ENCODE results near the gene NDUFAF2.
"Not testable (repeated sequence)": the region's sequence is repeated elsewhere in the genome, so short reads cannot be mapped to it uniquely, and the experiment has no call there.

Gene NDUFAF2

GRCh38 chr5:60993425-60993824 is 48.4 kb downstream of the NDUFAF2 start:
- no peak for DNase-seq (ENCODE audit: low read depth in 2 of 2)

GRCh38 chr5:60993875-60994571 is 49.0 kb downstream of the NDUFAF2 start:
- no peak for DNase-seq (ENCODE audit: low read depth in 2 of 2)

GRCh38 chr5:60996368-60996767 is 51.4 kb downstream of the NDUFAF2 start:
- no peak for DNase-seq (ENCODE audit: low read depth in 2 of 2)

GRCh38 chr5:60997721-60998120 is 52.7 kb downstream of the NDUFAF2 start:
- no peak for DNase-seq (ENCODE audit: low read depth in 2 of 2)

- no peak for DNase-seq (ENCODE audit: low read depth in 2 of 2)
Measured at GRCh38 chr5:61000887-61001286, 55.9 kb downstream of the NDUFAF2 start.

GRCh38 chr5:61001647-61002046 is 56.6 kb downstream of the NDUFAF2 start:
- DNase-seq (ENCODE audit: low read depth in 2 of 2): no peak

- DNase-seq (ENCODE audit: low read depth in 2 of 2): no peak
Measured at GRCh38 chr5:61002611-61003355, 57.8 kb downstream of the NDUFAF2 start.

- no peak for DNase-seq (ENCODE audit: low read depth in 2 of 2)
Measured at GRCh38 chr5:61004448-61004847, 59.4 kb downstream of the NDUFAF2 start.

- no peak for DNase-seq (ENCODE audit: low read depth in 2 of 2)
Measured at GRCh38 chr5:61009907-61010306, 64.9 kb downstream of the NDUFAF2 start.

- DNase-seq (ENCODE audit: low read depth in 2 of 2): no peak
Measured at GRCh38 chr5:61010467-61011454, 65.8 kb downstream of the NDUFAF2 start.

- DNase-seq (ENCODE audit: low read depth in 2 of 2): no peak
Measured at GRCh38 chr5:61018062-61018461, 73.1 kb downstream of the NDUFAF2 start.

- no peak for DNase-seq (ENCODE audit: low read depth in 2 of 2)
Measured at GRCh38 chr5:61019642-61020041, 74.6 kb downstream of the NDUFAF2 start.

- DNase-seq (ENCODE audit: low read depth in 2 of 2): no peak
Measured at GRCh38 chr5:61020415-61020814, 75.4 kb downstream of the NDUFAF2 start.

- peak; percentile 48 to 55 for DNase-seq (ENCODE audit: low read depth in 2 of 2)
Measured at GRCh38 chr5:61023131-61023530, 78.1 kb downstream of the NDUFAF2 start.

GRCh38 chr5:61026004-61026403 is 81.0 kb downstream of the NDUFAF2 start:
- DNase-seq (ENCODE audit: low read depth in 2 of 2): no peak

- DNase-seq (ENCODE audit: low read depth in 2 of 2): no peak
Measured at GRCh38 chr5:61028382-61028781, 83.4 kb downstream of the NDUFAF2 start.

- DNase-seq (ENCODE audit: low read depth in 2 of 2): no peak
Measured at GRCh38 chr5:61029456-61030162, 84.6 kb downstream of the NDUFAF2 start.

GRCh38 chr5:61030163-61030482 is 85.1 kb downstream of the NDUFAF2 start:
- DNase-seq (ENCODE audit: low read depth in 2 of 2): peak; percentile 60 to 63

GRCh38 chr5:61031301-61031700 is 86.3 kb downstream of the NDUFAF2 start:
- DNase-seq (ENCODE audit: low read depth in 2 of 2): not testable (repeated sequence)

GRCh38 chr5:61044545-61044944 is 99.5 kb downstream of the NDUFAF2 start:
- DNase-seq (ENCODE audit: low read depth in 2 of 2): no peak

GRCh38 chr5:61047346-61047745 is 102.3 kb downstream of the NDUFAF2 start:
- no peak for DNase-seq (ENCODE audit: low read depth in 2 of 2)

- peak; percentile 40 to 42 for DNase-seq (ENCODE audit: low read depth in 2 of 2)
Measured at GRCh38 chr5:61048534-61048933, 103.5 kb downstream of the NDUFAF2 start.

Data from fibroblast of skin of left quadriceps (primary cell).